ENCODE measurements around the gene SH2D3C. TPM values are rescaled to one million over a fixed set of nuclear protein-coding genes. Genes with fewer than 3 reads are reported as not detected.

SH2D3C gene
- total and polyA plus RNA-seq, 2 of the 8 experiments (the other 6 are each of a cell fraction or from before 2014, with no cell fraction given): 6.4 to 8.1 TPM

- FAIRE-seq (peak; percentile 24), DNase-seq (ENCODE audit: low read depth in 1 of 2, low spot score in 2 of 2) (peak; percentile 91 to 96)
- 2% methylated on average over 33 of the region's 33 CpGs; no CpG with 5 or more reads in 1 of the 2 experiments for WGBS, 2 experiments (ENCODE audit: extremely low coverage in 1 of 2, insufficient coverage in 1 of 2, insufficient read length in 1 of 2, insufficient replicate concordance in 2 of 2, low coverage in 1 of 2, low lambda C conversion rate in 2 of 2, missing lambda C conversion rate in 1 of 2)
- Histone ChIP-seq H2BK12ac (ENCODE audit: low read depth, low read length) (no peak overlapping the region), H4K5ac (ENCODE audit: insufficient read length, low read depth, low read length) (no peak overlapping the region), H2BK20ac (ENCODE audit: low read length) (no peak overlapping the region), H2BK5ac (ENCODE audit: low read depth, low read length) (no peak overlapping the region; the same call in 1 of the 2 replicates), H4K8ac (ENCODE audit: extremely low read depth, insufficient read depth, low read length) (no peak overlapping the region), H3K4me2 (ENCODE audit: insufficient read depth in 1 of 2, low read depth in 2 of 2, low read length in 2 of 2) (peak overlapping the region; percentile 87 to 92), H2AFZ (ENCODE audit: low read length) (no peak overlapping the region; the same call in 1 of the 2 replicates), H3K79me1 (ENCODE audit: low read depth, low read length) (no peaks in the 10 kb centered on the region), H3K36me3 (ENCODE audit: control insufficient read depth in 2 of 4, insufficient read depth in 4 of 4, low read length in 3 of 4) (no peaks in the 10 kb centered on the region), H3K23me2 (ENCODE audit: low read depth, low read length) (peaks cover 7% of the 10 kb centered on the region; the same call in 1 of the 2 replicates), H2AK5ac (ENCODE audit: low read depth, low read length) (no peak overlapping the region), H3K79me2 (ENCODE audit: control insufficient read depth in 1 of 2, insufficient read depth in 2 of 2, low read length in 2 of 2) (no peaks in the 10 kb centered on the region), H3K23ac (ENCODE audit: insufficient read length) (no peak overlapping the region), H2BK120ac (replicated peaks; ENCODE audit: low read depth, low read length) (no peak overlapping the region), H3K27ac (ENCODE audit: low read depth, low read length) (no peak overlapping the region; the same call in 1 of the 2 replicates), H3K9ac (replicated peaks in 1 of 4; ENCODE audit: extremely low read depth in 1 of 4, low read depth in 3 of 4, low read length in 3 of 4) (no peak overlapping the region), H3K18ac (ENCODE audit: extremely low read depth, low read length) (no peak overlapping the region), H3K4me1 (replicated peaks in 1 of 4; ENCODE audit: control insufficient read depth in 3 of 4, insufficient read depth in 4 of 4, low read length in 3 of 4) (no peaks in the 10 kb centered on the region; a peak in 2 of 7 replicates), H3K9me3 (ENCODE audit: insufficient read depth in 2 of 2, low read depth in 1 of 2, low read length in 1 of 2) (no peaks in the 10 kb centered on the region), H4K20me1 (replicated peaks in 1 of 2; ENCODE audit: control insufficient read depth in 1 of 2, insufficient read depth in 2 of 2, low read length in 2 of 2) (peaks cover 0 to 7% of the 10 kb centered on the region in 2 experiments), H3K56ac (replicated peaks; ENCODE audit: insufficient read length, low read depth, low read length) (no peak overlapping the region), H4K91ac (replicated peaks; ENCODE audit: insufficient read length, low read length) (no peak overlapping the region), H3K27me3 (replicated peaks in 1 of 4; ENCODE audit: control insufficient read depth in 3 of 4, extremely low read depth in 1 of 4, insufficient read depth in 3 of 4, low read length in 3 of 4) (no peaks in the 10 kb centered on the region), H2BK15ac (ENCODE audit: low read length) (no peak overlapping the region), H3K4ac (replicated peaks; ENCODE audit: insufficient read length, low read depth, low read length) (no peak overlapping the region), H3K4me3 (ENCODE audit: extremely low read depth in 1 of 4, insufficient read depth in 2 of 4, low read depth in 3 of 4, low read length in 4 of 4) (peak overlapping the region; percentile 32 to 67 (median 47)), H3K14ac (ENCODE audit: insufficient read length) (no peak overlapping the region)
- ChIA-PET CTCF (ENCODE audit: partially characterized antibody) (interaction anchor here (0.5 to 7.3 kb wide), 13 partner anchors 8 to 1440 kb away, joined by 3 to 37 read pairs (median 4); partner anchors contain the start of genes CDK9 and TOR2A), POLR2A (ENCODE audit: partially characterized antibody) (interaction anchor here (0.8 to 2.0 kb wide), 10 partner anchors 13 to 292 kb away, joined by 3 to 6 read pairs (median 4); partner anchors contain the start of genes CDK9, LRSAM1 and RPL12)
- TF ChIP-seq POLR2A (IDR thresholded peaks at IDR 0.05; ENCODE audit: control extremely low read depth in 1 of 2, low read depth in 2 of 2, low read length in 2 of 2) (no peak), MAFK (IDR thresholded peaks at IDR 0.05; ENCODE audit: low read depth, low read length) (no peak), SUZ12 (IDR thresholded peaks at IDR 0.05; ENCODE audit: low read length) (no peak), BRCA1 (IDR thresholded peaks at IDR 0.05; ENCODE audit: low read depth, low read length) (no peak), EP300 (IDR thresholded peaks at IDR 0.05; ENCODE audit: borderline replicate concordance in 1 of 2, low read depth in 2 of 2, low read length in 2 of 2) (no peak), RAD21 (IDR thresholded peaks at IDR 0.05 in 1 of 2, conservative IDR thresholded peaks at IDR 0.05 in 1 of 2; ENCODE audit: low read depth in 2 of 2, low read length in 2 of 2) (peak; percentile 8 to 10; a peak in 2 of 4 replicates), TAF7 (optimal IDR thresholded peaks at IDR 0.05; ENCODE audit: borderline replicate concordance, low read depth, low read length) (no peak), CREB1 (IDR thresholded peaks at IDR 0.05) (no peak), SP1 (IDR thresholded peaks at IDR 0.05; ENCODE audit: low read depth, low read length) (peak; percentile 65; the same call in 1 of the 2 replicates), CBX5 (IDR thresholded peaks at IDR 0.05; ENCODE audit: low read depth, low read length) (no peak), HDAC2 (IDR thresholded peaks at IDR 0.05; ENCODE audit: borderline replicate concordance in 1 of 2, low read depth in 2 of 2, low read length in 2 of 2) (peak in 1 of 2 experiments; percentile 45; a peak in 1 of 4 replicates), POLR2AphosphoS5 (IDR thresholded peaks at IDR 0.05; ENCODE audit: low read depth, low read length) (peak; percentile 42; the same call in 1 of the 2 replicates)
Observed at GRCh38 chr9:127742435-127743088, 35.9 kb downstream of the SH2D3C start.
